Measurements from ENCODE around the gene STEAP4.

STEAP4 gene

DNA sequence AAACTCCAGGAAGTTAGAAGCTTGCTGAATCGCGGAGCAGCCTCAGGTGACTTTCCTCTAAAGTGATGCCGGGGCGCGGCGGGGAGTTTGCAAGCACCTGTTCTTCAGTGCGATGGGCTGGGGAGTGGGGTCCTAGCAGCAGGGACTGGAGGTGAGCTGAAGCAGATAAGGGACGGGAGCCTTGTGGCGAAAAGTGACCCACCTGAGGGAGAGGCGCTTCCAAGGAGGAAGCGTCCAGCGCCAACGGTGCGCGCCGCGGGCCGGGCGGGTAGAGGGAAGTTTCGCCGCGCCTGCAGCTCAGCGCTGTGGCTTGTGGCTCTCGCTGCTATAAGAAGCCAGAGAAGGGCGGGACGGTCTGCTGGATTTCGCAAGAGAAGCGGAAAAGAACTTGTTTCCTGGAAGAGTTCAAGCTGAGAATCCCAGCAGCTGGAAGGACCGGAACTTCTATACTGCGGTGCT is at the start of gene STEAP4:
STEAP4 (minus strand) TSS at position 305 of the 459 bp plus-strand sequence. CDS start 22,625 bp downstream, outside the sequence.
- DNase-seq = peak in 1 of 2 donors; percentile 14

DNA sequence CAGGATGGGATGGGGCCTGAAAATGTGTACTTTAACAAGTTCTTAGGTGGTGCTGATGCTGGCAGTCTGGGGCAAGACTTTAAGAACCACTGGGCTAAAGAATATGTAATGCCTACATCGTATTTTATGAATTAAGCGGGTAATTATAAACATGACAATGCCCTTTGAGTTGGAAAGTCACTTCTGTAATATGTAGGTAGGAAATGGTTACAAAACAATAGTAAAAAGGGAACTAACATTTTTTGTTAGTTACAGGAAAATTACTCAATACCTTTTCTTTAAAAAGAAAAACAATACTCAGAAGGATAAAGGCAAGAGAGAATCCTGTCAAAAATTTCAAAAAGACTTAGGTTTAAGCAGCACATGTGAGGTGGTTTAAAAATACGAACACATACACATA is 48.3 kb upstream of the STEAP4 start:
- no peak for DNase-seq

DNA sequence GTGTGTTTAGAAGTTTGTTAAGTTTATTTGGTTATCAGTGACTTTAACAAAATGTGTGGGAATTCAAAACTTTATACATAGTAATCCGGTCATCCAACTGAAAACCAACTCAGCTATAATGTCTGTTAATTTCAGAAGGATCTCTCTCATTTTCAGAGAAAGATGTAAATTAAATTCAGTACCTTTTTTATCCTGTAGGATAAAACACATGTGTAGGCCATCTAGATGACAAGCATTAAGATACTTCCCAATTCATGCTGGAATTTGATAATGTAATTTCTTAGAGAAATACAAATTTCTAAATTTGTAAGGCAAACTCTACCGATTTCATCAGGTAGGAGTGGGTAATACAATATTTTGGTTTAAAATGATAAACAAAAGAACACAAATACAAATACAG is 43.4 kb upstream of the STEAP4 start:
- DNase-seq = no peak

DNA sequence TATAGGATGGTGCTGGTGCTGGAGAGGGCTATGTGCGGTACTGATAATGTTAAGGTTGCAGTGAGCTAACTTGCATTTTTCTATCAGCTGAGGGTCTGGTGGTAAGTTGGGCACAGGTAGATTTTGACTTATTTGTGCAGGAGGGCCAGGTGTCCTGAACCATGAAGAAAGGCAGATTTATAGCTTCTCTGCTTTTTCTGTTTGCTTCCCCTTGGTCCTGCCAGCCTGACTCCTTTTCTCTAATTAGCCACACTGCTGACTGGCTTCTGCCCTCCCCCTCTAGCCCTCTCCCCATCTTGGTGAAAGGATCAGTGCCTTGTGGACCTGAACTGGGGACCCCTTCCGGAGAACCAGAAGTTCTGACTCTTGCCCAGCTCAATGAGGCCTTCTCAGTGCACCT is 40.8 kb upstream of the STEAP4 start:
- DNase-seq = no peak

DNA sequence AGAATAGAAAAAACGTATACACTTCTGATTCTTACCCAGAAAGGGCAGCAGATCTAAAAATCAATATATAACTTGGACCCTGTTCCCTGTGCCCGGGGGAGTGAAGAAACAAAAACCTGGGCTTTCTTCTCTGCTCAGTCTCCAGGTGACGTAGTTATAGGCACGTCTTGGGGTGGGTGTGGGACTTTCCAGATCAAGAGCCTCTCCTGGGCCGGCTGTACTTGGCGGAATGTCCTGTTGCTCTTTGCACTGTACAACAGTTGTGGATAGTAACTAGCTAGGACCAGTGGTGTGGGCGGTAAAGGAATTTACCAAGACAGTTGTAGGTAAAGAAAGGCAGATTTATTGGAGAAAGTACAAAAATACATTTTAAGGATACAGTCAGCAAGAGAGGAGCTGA is 40.4 kb upstream of the STEAP4 start:
- DNase-seq = no peak

DNA sequence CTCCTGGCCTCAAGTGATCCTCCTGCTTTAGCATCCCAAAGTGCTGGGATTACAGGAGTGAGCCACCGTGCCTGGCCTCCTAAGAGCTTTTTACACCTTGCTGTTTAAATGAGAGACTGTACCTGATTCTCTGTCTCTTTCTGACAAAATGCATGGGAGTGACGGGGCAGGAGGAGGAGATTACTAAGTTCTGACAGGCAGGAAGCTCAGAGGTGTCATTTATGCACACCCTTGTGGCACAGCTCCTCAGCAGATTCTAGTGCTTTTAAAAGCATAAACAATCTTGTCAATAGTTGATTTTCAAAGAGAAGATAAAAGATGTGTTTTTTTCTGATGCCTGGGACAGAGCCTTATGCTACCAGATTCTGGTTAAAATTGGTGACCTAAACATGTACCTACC is 39.7 kb upstream of the STEAP4 start:
- no peak for DNase-seq

DNA sequence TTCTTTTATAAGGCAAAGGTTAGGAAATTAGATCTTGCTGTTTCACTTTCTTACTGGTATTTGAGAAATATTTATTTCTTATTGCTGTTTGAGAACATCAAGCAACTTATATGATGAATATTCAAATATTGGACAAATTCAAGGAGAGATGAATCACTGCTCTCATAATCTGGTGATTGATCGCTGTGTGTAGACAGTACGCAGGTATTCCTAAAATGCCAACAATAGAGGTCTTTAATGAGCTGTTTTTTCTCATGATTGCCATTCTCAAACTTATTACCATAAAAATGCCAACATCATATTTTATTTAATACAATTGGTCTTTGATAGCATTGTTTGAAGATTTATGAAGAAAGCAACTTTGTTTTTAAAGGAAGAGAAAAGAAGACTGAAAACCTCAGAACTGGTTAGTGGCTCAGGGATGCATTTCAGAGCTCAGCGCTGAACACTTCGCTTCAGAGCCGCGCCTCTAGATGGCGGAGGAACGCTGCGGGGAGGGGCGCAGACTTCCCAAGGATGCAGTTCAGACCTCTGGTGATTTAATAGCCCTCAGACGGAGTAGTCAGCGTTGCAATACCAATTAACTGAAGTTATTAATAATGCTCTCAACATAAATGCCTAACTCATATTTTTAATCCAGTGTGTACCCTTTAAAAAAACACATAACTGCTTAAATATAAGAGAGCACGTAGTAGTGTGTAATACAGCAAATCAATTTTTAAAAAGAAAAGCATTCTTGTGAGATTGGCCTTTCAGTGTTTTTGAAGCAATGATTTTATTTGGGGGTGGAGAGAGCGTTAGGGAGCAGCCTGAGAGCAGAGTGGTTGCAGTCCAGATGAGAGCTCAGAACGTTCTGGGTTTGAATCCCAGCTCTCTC is 38.5 kb upstream of the STEAP4 start:
- DNase-seq = peak; percentile 33 to 53

DNA sequence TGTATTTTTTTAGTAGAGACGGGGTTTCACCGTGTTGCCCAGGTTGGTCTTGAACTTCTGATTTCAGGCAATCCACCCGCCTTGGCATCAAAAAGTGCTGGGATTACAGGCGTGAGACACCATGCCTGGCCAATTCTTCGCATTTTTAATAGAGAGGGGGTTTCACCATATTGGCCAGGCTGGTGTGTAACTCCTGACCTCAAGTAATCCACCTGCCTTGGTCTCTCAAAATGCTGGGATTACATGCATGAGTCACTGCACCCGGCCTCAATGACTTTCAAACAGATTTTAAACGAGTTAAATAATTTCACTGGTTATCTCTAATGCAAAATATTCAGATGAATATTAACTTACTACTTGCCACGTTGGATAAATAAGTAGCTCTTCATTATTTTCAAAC is 37.6 kb upstream of the STEAP4 start:
- DNase-seq = no peak

DNA sequence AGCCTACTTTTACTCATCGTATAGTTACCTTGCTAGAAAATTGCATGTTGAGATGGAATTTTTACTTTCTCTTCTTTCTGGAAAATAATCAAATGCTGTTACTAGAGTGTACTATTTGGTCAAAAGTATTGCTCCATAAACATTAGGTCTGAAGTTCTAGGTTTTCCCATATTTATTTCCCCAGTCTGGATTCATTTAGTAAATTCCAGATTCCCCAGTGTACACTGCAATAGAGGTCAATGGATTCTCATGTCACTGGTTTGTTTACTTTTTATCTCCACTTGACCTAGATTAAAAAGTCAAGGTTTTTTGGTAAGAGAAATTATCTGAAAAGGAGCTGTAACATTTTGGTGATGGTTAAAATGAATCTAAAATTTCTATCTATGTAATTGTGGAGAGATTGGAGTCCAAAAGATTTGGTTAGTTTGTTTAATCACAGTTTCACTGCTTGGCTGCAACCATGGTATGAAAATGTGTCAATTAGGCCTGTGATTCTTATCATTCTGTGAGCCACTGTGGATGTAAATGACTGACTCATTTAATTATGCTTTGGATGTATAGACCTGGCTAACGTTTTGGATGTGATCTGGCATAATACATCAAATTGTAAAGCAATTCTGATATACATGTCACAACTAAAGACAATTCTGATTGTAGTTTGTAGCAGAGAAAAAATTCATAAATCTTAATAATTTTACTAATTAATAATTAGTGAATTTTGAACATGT is 32.7 kb upstream of the STEAP4 start:
- no peak for DNase-seq

DNA sequence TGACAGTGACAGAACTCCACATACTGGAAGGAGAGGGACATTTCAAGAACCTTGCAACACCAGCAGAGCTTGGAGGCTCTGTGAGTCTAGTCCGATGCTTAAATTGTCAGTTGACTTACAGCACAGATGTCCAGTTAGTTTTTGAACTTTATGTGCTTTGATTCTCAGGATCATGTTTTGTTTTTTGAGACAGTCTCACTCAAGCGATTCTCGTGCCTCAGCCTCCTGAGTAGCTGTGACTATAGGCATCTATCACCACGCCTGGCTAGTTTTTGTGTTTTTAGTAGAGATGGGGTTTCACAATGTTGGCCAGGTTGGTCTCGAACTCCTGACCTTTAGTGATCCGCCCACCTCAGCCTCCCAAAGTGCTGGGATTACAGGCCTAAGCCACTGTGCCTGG is 31.8 kb upstream of the STEAP4 start:
- no peak for DNase-seq

DNA sequence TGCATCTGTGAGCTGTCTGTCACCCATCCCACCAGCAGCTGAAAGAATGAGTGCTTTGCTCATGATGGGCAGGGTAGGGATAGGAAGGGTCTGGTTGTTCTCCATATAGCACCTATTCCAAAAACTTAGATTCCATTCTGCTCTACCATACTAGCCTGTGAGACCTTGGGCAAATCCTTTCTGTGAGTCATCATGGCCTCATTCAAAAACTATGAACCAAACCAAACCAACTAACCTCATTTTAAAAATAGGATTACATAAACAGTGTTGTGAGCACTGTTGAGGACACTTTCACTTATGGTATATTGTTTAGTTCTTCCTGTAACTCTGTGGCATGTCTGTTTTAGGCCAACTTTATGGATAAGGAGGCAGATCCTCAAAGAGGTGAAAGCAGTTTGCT is 30.9 kb upstream of the STEAP4 start:
- DNase-seq = no peak

DNA sequence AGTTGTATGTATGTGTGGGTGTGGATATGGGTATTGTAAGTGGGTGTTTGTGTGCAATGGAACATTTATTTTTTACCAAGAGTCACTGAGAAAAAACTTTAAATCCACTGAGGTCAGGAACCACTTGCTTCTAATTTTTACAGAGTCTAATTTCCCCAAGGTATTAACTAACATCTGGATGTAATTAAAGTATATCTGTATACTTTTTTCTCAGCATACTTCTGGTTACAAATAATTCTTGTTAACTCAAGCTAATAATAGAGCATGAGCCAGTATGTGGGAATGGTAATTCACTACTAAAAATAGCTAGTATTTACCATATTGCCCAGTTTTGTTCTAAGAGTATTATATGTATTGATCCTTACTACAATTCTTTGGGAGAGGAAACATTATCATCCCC is 24.6 kb upstream of the STEAP4 start:
- DNase-seq = no peak

DNA sequence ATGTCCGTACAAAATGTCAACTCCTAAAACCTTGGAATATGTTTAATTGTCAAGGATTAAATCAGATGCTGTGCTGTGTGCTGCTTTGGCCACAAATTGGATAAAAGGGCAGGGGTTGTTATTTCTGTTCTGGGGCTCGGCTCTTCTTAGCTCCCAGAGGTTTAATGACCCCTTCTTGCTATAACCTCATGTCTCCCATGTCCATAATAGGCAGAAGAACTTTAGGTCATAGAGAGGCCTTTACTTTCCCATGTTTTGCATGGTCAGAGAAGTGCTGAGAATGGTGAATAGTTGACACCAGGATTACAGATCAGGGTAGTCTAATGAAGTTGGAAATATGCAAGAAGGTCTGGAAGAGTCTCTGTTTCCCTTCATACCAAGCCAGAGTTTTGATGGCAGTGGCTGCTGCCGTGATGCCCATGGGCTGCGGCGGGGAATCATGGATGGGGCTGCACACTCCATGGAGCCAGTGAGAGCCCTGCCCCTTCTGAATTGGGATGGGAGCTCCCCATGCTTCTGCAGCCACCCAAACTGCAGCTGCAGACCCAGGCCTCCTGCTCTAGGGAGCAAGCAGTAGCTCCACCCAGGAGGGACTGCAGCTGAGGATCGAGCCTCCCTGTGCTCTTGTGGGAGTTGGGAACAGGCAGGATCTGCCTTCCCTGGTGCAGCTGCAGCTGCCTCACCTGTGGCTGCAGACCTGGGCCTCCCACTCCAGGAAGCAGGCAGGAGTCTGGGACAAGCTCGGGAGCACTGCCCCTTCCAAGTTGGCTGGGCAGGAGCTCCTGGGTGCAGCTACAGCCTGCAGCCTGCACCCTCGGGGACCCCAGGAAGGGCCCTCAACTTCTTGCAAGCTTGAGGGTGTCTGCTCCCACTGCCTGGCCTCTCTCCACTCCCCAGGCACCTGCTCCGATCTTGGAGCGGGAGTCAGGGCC is 23.1 kb upstream of the STEAP4 start:
- no peak for DNase-seq

DNA sequence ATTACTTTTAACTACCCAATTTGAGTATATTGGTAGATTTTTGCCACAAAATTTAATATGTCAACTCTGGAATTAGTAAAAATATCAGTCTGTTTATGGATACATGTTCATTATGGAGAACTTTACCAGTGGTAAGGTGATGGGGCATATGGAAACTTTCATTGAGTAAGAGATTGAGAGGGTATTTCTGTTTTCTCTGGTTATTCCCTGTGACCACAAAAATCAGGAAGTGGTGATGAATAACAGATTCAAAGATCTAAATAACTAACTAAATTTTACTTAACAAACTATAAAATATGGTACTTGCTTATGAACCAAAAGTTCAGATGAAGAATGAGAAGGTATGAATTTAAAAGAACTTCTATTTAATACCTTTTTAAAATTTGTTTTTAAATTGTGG is 22.1 kb upstream of the STEAP4 start:
- no peak for DNase-seq

DNA sequence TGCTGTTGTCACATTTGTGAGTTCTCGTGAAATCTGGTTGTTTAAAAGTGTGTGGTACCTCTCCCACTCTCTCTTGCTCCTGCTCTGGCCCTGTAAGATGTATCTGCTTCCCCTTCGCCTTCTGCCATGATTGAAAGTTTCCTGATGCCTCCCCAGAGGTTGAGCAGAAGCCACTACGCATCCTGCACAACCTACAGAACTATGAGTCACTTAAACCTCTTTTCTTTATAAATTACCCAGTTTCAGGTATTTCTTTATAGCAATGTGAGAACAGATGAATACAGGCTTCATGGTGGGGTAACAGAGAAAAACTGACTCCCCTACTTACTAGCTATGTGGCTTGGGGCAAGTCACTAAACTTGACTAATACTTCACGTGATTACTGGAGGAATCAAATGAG is 18.0 kb upstream of the STEAP4 start:
- DNase-seq = no peak

DNA sequence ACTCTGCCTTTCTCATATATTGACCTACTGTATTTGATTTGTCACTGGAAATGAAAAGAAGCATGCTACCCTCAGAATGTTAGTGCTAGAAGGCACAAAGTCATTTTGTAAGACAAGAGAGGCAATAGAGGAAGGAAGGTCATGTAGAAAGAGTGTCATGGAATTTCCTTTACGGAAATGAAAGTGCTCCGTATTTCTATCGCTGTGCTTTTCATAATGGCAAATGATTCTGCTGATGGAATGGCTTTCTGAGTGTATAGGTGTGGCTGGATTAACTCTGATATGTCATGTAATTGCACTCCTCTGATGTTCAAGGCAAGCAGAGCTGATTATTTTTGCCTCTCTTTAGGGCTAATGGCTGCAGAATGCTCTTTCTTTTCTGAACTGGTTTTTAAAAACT is 15.5 kb upstream of the STEAP4 start:
- no peak for DNase-seq

DNA sequence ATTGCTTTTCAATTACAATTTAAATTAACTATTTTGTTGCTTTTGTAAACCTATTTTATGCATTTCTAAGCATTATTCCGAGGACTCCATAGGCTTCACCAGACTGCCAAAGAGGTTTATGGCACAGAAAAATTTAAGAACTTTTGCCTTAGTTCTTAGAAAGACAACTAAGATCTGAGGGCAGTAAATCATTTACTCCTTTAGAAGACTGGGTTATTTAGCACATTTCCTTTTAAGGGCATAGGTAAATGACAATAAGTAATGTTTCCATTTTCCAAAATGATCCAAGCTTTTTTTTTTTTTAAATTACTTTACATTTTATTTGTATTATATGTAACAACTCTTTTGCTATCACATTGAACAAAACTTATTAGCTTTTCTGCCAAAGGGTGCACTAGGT is 15.0 kb upstream of the STEAP4 start:
- no peak for DNase-seq

DNA sequence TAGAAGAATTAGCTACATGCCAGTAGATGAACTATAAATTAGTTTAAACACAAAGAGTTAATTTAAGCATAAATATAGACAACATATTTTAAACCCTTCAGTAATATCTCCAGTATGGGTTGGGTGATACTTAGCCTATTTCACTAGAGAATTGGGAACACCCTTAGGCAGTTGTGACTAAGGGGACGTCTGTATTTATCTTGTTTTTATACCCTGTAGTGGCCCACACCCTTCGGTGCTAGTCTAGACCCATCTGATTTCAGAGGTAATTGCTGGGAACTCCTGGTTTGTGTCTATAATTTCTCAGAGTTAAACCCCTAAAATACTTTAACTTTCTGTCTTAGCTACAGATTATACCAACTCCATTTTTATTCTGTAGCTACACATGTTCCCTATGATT is 11.5 kb upstream of the STEAP4 start:
- no peak for DNase-seq

DNA sequence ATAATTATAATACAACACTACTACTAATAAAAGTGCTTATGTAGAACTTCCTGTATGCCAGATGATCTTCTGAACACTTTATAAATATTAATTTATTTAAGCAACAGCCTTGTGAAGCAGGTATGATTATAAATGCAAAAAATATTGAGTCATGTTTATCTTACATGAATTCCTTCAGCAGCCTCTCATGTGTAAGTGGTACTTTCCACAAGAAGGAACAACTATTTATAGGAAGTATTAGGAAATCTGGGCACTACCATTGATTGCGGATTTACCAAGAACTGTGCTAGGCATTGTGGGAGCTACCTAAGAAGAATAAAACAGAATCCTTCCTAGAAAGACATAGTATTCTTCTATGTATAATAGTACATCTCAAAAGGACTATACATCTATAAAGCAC is 10.7 kb upstream of the STEAP4 start:
- no peak for DNase-seq

DNA sequence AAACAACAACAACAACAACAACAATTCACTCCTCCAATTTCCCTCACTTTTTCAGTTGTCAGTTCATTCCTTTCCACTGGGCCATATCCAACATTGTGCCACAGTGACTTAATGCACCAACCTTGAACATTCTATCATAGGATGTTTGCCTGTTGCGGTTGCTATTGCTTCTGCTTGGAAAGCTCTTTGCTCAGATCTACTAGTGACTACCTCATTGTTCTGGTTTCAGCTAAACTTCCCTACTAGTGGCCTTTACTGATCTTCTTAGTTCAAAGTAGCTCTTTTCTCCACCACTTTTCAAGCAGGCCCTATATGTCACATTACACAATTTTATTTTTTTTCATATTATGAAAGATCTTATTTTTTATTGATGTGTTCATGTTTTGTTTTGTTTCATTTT is 9.8 kb upstream of the STEAP4 start:
- no peak for DNase-seq

DNA sequence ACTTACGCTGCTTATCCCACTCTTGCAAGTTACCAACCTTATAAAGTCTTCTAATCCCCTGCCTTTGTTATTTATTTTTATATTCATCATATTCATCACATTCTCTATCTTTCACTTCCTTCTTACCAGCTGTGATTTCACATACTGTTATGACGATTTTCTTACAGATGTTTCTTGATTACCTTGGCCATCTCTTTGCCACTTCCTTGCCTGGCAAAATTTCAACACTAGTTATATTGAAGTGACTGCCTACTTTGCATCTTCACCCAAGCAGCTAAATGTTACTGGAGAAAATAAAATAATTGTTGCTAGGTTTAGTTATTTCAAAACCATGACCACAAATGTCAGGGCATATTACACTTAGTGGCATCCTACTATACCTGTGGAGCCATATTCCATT is 8.8 kb upstream of the STEAP4 start:
- no peak for DNase-seq

DNA sequence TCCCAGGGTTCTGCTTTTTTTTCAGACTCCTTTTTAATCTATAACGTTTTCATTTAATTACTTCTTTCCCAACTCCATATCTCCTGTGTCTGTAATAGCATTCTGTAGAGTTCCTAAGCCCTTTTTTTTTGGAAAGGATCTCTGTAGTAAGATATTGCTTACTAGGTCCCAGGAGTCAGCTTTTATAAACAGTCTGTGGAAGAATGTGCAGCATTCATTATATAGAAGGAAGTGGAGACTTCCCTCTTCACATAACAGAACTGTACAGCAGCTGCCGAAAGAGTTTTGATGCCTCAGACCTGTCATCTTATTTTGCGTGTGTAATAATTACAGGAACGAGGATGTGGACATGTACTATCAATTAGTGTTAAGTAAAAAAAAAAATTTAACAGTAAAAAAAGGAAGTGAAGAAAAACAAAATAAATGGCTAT is 7.4 kb upstream of the STEAP4 start:
- DNase-seq = no peak

DNA sequence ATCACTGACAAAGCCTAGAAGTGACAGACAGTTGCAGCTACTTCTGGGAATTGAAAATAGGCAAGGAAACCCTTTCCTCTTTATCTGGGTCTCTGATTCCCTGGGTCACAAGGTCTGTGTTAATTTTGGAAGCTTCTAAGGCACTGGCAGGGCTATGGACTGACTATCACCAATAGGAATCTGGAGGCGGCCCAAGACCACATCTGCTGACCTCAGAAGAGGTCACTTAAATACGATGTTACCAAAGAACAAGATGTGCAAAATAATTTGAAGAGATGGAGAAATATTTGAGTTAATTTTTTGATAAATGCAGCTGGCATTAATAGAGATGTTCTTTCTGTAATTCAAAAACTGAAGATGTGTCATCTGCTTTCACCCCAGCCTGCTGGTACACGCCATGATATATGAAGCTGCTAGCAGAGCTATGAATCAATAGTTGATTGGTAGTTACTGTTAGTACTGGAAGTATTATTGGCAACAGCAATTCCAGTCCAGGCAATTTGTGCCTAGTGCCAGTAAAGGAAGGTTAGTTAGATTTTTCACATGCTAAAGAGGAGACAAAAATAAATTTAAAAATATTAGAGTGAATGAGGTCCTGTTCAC is 5.5 kb upstream of the STEAP4 start:
- no peak for DNase-seq

Data from hippocampal formation (tissue), 2 donors.